HG03159 (cell line): ENCODE results near the gene AATK.

Experiments used
- ATAC-seq: cut with Tn5 transposase; IDR thresholded peaks from one replicate; pipeline ENCODE4 v1.9.1; 2021; ENCODE audit warnings: mild to moderate bottlenecking, moderate library complexity; ENCODE audit not compliant: unreplicated experiment

AATK gene

DNA sequence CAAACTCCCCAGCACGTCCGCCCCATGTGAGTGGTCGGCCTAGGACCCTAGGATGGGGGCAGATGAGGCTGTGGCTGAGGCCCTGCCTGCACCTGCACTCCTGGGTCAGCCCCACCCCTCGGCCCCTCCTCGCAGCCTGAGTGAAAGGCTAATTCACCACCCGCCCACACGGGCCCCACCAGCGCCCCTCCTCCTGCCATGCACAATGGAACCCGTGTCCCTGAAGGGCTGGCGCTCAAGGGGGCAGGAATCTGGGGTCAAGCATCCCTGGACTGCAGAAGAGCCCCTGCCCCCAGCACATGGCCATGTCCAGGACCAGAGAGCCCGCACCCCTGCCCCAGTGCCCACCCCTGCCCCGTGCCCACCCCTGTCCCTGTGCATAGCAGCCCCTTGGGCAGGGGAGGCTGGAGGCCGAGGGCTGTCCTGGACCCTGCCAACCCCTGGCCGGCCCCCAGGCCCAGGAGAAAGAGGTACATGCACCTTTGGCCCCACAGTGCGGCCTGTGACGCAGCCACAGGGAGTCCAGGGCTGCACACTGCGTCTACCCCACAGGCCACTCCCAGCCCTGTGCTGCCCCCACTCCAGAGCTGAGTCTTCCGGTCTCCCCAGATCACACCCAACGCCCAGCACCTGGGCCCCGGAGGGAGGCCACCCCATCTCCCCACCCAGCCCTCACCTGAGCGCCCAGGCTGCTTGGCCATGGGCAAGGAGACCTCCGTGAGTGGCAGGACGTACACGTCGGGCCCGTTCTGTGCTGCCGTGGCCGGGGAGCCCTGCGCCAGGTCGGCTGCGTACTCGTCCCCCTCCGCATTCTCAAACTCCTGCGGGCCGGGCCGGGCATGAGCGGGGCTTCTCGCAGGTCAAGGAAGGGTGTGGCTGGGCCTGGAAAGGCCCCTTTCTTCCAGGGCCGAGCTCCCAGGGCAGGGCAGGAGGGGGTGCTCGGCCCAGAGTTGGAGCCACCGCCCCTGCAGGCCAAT is 35.3 kb downstream of the AATK start:
- no peak for ATAC-seq

- ATAC-seq, result no peak
These were observed 36.2 kb downstream of the AATK start for GRCh38 chr17:81129711-81130367.

- ATAC-seq, result no peak
These were observed 36.7 kb downstream of the AATK start for GRCh38 chr17:81129289-81129688.

- no peak for ATAC-seq
These were observed 37.2 kb downstream of the AATK start for GRCh38 chr17:81128774-81129173.

DNA sequence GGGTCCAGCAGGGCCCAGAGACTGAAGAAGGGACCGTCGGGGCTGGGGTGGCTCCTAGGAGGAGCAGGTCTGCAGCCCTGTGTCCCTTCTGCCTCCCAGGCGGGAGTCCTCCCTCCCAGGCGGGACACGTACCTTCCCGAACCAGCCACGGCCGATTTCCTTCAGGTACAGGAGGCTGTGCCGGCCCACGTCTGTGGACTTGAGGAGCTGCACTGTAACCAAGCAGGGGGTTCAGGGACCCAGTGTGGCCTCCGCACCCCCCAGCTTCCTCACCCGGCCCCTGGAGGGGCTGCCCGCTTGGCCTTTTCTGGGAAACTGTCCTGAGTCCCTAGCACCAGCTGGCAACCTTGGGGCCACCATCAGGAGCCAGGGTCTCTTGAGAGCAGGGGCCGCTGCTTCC is 37.7 kb downstream of the AATK start:
- no peak for ATAC-seq

DNA sequence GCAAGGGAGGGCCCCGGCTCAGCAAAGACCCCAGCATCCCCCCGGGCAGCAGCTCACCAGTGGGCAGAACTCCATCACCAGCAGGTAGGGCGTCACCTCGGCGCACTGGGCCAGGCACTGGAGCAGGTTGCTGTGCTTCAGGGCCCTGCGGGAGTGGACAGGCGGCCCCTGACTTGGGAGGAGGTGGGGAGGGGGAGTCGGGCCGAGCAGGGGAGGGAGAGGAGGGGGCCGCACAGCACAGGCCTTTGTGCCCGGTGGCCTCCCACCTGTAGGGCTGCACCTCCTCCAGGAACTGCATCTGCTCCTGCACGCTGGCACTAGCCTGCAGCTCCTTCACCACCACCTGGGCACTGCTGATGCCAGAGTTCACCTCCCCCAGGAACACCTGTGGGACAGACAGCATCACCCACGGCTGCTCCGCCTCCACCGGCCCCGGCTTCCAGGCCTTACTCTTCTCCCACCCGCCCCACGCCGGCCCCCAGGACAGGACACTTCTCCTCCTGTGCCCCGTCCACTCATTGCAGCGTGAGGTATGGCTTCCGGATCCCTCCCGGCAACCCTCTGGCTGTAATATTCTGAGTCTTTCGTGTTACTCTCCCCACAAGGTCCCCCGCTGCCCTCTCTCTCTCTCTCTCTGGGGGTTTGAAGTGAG is 38.4 kb downstream of the AATK start:
- no peak for ATAC-seq

DNA sequence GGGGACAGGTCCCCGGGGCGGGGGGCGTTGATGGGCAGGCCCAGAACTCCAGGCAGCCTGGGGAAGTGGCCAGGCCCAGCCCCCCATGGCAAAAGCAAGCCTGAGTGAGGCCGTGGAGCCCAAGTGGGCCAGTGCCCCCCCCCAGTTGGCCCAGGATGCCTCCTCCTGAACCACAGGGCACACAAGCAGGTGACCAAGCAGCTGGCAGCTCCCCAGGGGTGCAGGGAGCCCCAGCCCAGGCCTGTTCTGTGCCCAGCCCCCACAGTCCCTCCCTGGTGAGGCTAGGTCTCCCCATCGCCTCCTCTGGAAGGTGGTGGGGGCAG is 38.9 kb downstream of the AATK start:
- no peak for ATAC-seq

DNA sequence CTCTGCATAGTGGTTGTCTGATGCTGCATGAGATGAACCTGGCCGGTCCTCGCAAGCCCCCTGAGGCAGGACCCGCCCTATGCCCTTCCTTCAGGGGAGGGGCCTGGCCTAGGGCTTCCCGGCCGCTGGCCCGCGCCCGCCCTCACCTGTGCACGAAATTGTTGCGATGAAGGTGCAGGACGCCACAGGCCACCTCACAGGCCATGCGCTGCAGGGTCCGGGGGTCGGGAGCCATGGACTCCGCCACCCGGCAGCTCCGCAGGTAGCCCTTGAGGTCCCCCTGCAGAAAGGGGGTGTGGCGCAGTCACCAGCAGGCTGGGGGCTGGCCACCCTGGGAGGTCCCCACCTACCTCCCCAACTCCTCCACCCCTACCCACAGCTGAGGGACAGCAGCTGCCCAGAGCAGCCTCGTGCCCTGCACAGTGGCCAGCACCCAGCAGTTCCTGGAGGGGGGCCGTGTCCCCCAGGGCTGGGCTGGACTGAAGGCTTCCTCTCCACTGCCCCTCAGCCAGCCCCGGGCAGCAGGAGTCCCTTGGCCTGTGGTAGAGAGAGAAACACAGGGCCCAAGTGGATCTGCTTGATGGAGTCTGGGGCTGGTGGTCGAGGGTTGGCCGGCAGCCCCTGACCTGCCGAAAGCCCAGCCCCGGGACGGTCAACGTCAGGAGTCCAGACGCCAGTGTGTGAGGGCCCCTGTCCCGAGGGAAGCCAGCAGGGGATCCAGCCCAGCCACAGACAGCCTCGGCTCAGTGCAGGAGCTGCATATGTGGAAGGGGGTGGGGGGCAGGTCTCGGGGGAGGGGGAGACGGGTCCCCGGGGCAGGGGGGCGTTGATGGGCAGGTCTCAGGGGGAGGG is 39.5 kb downstream of the AATK start:
- no peak for ATAC-seq

- no peak for ATAC-seq
These were observed 40.4 kb downstream of the AATK start for GRCh38 chr17:81125573-81126081.

DNA sequence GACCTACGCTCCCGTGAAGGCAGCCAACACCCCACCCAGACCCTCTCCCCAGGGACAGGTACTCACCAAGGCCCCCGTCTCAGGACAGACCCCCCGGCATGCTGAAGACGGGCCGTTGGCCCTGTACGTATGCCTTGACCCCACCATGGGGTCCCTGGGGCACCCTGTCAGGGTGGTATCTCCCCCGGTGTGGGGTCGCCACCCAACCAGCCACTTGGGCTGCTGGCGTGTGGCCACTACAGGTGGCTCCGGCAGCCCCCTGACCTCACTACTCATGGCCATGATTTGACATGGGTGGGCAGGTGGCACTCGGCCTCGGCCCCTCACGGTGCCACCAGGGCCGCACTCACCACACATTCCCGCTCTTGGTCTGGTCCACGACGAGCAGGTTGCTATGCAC is 41.6 kb downstream of the AATK start:
- no peak for ATAC-seq

- no peak for ATAC-seq
These were observed 42.7 kb downstream of the AATK start for GRCh38 chr17:81123052-81124048.

- ATAC-seq, result no peak
These were observed 43.9 kb downstream of the AATK start for GRCh38 chr17:81121841-81122733.

GRCh38 chr17:81120695-81121621 is 45.1 kb downstream of the AATK start:
- ATAC-seq, result no peak

- ATAC-seq, result no peak
These were observed 45.9 kb downstream of the AATK start for GRCh38 chr17:81120149-81120484.

- no peak for ATAC-seq
These were observed 46.5 kb downstream of the AATK start for GRCh38 chr17:81119223-81120148.
